Measurements from ENCODE around the gene SMKR1. TPM values are rescaled to one million over a fixed set of nuclear protein-coding genes. Genes with fewer than 3 reads are reported as not detected.
"Not testable (repeated sequence)": the region's sequence is repeated elsewhere in the genome, so short reads cannot be mapped to it uniquely, and the experiment has no call there.

The SMKR1 gene
- total and polyA plus RNA-seq, 8 donors = 0.46 to 4.5 (median 1.1) TPM

GRCh38 chr7:129522088-129522970, 20.0 kb downstream of the SMKR1 start:
- no peak for ATAC-seq
- Histone ChIP-seq H3K9me3 (no peaks in the 10 kb centered on the region), H3K36me3 (no peaks in the 10 kb centered on the region), H3K4me1 (no peaks in the 10 kb centered on the region), H3K27me3 (no peaks in the 10 kb centered on the region), H3K27ac (no peak overlapping the region), H3K4me3 (no peak overlapping the region)
- DNase-seq = no peak
- FAIRE-seq = no peak
- intact Hi-C loops (cut with DNase I) = no loop called here
- WGBS, 2 donors = 48 to 49% methylated on average over 30 of the region's 30 CpGs
- no peak for TF ChIP-seq CTCF (IDR thresholded peaks at IDR 0.05)

- Histone ChIP-seq H3K4me1 (no peaks in the 10 kb centered on the region), H3K36me3 (no peaks in the 10 kb centered on the region), H3K9me3 (no peaks in the 10 kb centered on the region), H3K27ac (no peak overlapping the region), H3K4me3 (no peak overlapping the region), H3K27me3 (no peaks in the 10 kb centered on the region)
- DNase-seq (no peak), FAIRE-seq (no peak), ATAC-seq (no peak)
- intact Hi-C loops (cut with DNase I) = no loop called here
- no peak for TF ChIP-seq CTCF (IDR thresholded peaks at IDR 0.05)
- 32% methylated on average over 5 of the region's 5 CpGs for WGBS, 2 donors
These were observed 20.6 kb downstream of the SMKR1 start for GRCh38 chr7:129522971-129523340.

DNA sequence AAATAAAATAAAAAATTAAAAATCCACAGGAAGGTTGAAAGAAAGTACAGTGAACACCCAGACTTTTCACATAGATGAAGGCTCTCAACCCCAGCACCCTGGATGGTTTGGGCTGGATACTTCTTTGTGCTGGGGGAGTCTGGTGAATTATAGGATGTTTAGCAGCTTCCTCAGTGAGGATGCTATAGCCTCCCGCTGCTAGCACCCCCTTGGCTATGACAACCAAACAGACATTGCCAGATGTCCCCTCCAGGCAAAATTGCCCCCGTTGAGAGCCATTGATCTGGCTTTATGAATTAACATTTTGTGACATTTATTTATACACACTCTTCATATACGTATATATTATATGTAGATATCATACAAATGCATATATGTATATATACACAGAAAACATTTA, 21.6 kb downstream of the SMKR1 start:
- no peak for TF ChIP-seq CTCF (IDR thresholded peaks at IDR 0.05)
- Histone ChIP-seq H3K9me3 (no peaks in the 10 kb centered on the region), H3K4me3 (no peak overlapping the region), H3K4me1 (no peaks in the 10 kb centered on the region), H3K27ac (no peak overlapping the region), H3K27me3 (no peaks in the 10 kb centered on the region), H3K36me3 (no peaks in the 10 kb centered on the region)
- DNase-seq (no peak), FAIRE-seq (no peak), ATAC-seq (no peak)
- intact Hi-C loops (cut with DNase I) = no loop called here
- WGBS, 2 donors = 68 to 72% methylated on average over 3 of the region's 3 CpGs

DNA sequence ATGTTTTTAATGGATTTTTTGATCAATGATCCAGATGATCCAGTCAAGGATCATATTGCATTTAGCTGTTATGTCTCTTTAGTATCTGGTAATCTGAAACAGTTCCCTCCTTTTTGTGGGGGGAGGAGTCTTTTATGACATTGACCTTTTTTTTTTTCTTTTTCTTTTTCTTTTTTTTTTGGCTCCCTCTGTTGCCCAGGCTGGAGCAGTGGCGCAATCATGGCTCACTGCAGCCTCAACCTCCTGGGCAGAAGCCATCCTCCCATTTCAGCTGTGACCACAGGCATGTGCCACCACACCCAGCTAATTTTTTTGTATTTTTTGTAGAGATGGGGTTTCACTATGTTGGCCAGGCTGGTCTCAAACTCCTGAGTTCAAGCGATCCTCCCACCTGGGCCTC, 22.1 kb downstream of the SMKR1 start:
- H3K36me3 ChIP-seq; H3K9me3 ChIP-seq; intact Hi-C loops (cut with DNase I); H3K27me3 ChIP-seq; H3K4me1 ChIP-seq; DNase-seq; FAIRE-seq; H3K27ac ChIP-seq; H3K4me3 ChIP-seq: not testable (repeated sequence)
- WGBS, 2 donors = 83 to 85% methylated on average over 2 of the region's 2 CpGs
- peak in 1 of 4 donors; percentile 58 for ATAC-seq

DNA sequence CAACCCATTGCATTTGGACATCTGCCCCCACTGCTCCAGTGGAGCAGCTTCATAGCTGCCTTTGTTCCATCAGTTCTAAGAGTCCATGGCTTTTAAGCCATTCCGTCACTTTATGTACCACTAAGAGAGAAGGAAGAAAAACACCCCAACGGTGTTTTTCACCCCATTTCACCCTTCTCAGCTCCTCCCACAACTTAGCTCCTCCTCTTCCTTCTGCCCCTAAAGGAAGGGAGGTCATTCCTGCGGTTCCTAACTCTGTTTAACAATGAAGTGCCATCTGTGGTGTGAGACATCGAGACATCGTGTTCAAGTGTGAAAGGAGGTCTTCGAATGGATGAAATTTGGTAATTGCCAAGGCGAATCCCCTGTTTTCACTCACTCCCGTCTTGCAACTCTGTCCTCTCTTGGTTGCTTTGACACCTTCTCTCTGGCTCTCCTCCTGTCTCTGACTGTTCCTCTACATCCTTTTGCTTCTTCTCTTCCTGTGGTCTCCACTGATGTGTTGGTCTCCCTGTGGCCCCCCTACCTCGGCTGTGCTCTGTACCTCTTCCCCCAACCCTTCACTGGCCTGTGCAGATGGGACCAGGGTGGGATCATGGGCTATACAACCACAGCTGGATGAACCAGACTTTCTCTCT, 23.0 kb downstream of the SMKR1 start:
- H3K27ac ChIP-seq = no peak overlapping the region
- no peaks in the 10 kb centered on the region for H3K27me3 ChIP-seq
- no peak for TF ChIP-seq CTCF (IDR thresholded peaks at IDR 0.05)
- DNase-seq (no peak), FAIRE-seq (no peak), ATAC-seq (no peak)
- no peaks in the 10 kb centered on the region for H3K9me3 ChIP-seq
- intact Hi-C loops (cut with DNase I) = no loop called here
- no peaks in the 10 kb centered on the region for H3K36me3 ChIP-seq
- no peak overlapping the region for H3K4me3 ChIP-seq
- H3K4me1 ChIP-seq = no peaks in the 10 kb centered on the region
- WGBS, 2 donors = 58 to 72% methylated on average over 9 of the region's 9 CpGs
